GM21825 (cell line): ENCODE data around the gene SAMD4B.
"Not testable (repeated sequence)": the region's sequence is repeated elsewhere in the genome, so short reads cannot be mapped to it uniquely, and the experiment has no call there.

Experiments used
- ATAC-seq: cut with Tn5 transposase; IDR thresholded peaks from one replicate; pipeline ENCODE4 v1.9.1; 2021; ENCODE audit warnings: mild to moderate bottlenecking, moderate library complexity; ENCODE audit not compliant: unreplicated experiment

SAMD4B gene

GRCh38 chr19:39310558-39311311 is 31.5 kb upstream of the SAMD4B start:
- ATAC-seq, result no peak

GRCh38 chr19:39314016-39314728 is 28.0 kb upstream of the SAMD4B start:
- no peak for ATAC-seq

- no peak for ATAC-seq
These were observed 26.3 kb upstream of the SAMD4B start for GRCh38 chr19:39315933-39316332.

- no peak for ATAC-seq
These were observed 25.4 kb upstream of the SAMD4B start for GRCh38 chr19:39316627-39317321.

- no peak for ATAC-seq
These were observed 24.7 kb upstream of the SAMD4B start for GRCh38 chr19:39317476-39317875.

GRCh38 chr19:39318071-39318470 is 24.1 kb upstream of the SAMD4B start:
- ATAC-seq, result no peak

- no peak for ATAC-seq
These were observed 23.5 kb upstream of the SAMD4B start for GRCh38 chr19:39318690-39319089.

GRCh38 chr19:39319098-39319891 is 22.9 kb upstream of the SAMD4B start:
- no peak for ATAC-seq

- ATAC-seq, result no peak
These were observed 22.4 kb upstream of the SAMD4B start for GRCh38 chr19:39319892-39320248.

- ATAC-seq, result no peak
These were observed 20.9 kb upstream of the SAMD4B start for GRCh38 chr19:39321117-39321831.

GRCh38 chr19:39321832-39322176 is 20.4 kb upstream of the SAMD4B start:
- no peak for ATAC-seq

- ATAC-seq, result no peak
These were observed 17.9 kb upstream of the SAMD4B start for GRCh38 chr19:39324242-39324842.

GRCh38 chr19:39325778-39326665 is 16.2 kb upstream of the SAMD4B start:
- ATAC-seq, result no peak

- ATAC-seq, result no peak
These were observed 14.7 kb upstream of the SAMD4B start for GRCh38 chr19:39327363-39328045.

- no peak for ATAC-seq
These were observed 14.0 kb upstream of the SAMD4B start for GRCh38 chr19:39328046-39328705.

- no peak for ATAC-seq
These were observed 12.3 kb upstream of the SAMD4B start for GRCh38 chr19:39329948-39330347.

- ATAC-seq, result no peak
These were observed 9.9 kb upstream of the SAMD4B start for GRCh38 chr19:39332293-39332692.

GRCh38 chr19:39332738-39333137 is 9.5 kb upstream of the SAMD4B start:
- ATAC-seq, result not testable (repeated sequence)
